Fibroblast of skin of abdomen (primary cell): Measurements from ENCODE around the gene HIVEP3.
A peak's percentile ranks its signal among the peaks of the same experiment; 100 is the strongest.

Experiments
- DNase-seq: peaks from one replicate; pipeline ENCODE4 v3.0.0-alpha.2; 2013

HIVEP3 gene

GRCh38 chr1:41647221-41648135 lies 271.2 kb downstream of the HIVEP3 start:
- DNase-seq, result no peak

- DNase-seq, result no peak
These were observed 272.5 kb downstream of the HIVEP3 start for GRCh38 chr1:41646186-41646585.

DNA sequence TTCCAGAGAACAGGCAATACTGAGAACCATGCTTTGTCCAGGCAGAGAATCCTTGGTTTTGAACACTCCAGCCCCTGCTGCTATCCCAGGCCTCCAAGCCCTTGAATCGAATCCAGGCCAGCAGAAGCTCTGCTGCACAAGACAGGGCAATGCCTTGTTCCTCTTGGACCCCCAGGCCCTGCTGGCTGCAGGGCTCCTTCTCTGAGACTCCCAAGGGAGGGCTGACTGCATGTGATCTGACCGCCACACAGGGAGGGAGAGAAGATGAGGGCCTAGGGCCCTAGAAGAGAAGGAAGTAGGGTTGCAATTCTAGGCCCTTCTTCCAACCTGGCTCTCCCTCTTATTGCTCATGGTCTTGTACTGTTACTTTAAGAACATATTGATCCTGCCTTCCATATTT lies 273.7 kb downstream of the HIVEP3 start:
- no peak for DNase-seq

GRCh38 chr1:41642922-41643821 lies 275.6 kb downstream of the HIVEP3 start:
- no peak for DNase-seq

DNA sequence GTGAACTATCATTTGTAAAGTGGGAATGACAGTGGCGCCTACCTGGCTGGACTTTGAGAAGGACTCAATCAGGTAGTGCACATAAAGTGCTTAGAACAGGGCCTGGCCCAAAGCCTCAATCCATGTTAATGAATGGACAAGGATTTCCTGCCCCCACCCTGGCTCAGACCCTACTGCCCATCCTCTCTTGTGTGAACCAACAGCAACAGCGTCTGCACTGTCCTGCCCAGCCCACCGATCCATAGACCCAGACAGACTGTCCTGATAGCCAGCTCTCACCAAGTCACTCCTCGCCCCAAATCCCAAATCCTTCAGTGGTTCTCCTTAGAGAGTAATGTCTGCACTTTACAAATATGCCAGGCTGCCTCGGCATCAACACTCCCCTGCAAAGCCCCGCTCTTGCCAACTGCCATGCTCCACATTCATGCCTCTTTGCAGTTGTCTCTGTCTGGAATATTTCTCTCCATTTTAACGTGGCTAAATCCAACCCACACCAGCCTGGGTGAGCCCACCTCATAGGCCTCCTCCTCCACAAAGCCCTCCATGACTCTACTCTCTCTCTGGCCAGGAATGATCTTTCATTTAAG lies 276.7 kb downstream of the HIVEP3 start:
- no peak for DNase-seq

- DNase-seq, result no peak
These were observed 277.3 kb downstream of the HIVEP3 start for GRCh38 chr1:41641475-41641814.

DNA sequence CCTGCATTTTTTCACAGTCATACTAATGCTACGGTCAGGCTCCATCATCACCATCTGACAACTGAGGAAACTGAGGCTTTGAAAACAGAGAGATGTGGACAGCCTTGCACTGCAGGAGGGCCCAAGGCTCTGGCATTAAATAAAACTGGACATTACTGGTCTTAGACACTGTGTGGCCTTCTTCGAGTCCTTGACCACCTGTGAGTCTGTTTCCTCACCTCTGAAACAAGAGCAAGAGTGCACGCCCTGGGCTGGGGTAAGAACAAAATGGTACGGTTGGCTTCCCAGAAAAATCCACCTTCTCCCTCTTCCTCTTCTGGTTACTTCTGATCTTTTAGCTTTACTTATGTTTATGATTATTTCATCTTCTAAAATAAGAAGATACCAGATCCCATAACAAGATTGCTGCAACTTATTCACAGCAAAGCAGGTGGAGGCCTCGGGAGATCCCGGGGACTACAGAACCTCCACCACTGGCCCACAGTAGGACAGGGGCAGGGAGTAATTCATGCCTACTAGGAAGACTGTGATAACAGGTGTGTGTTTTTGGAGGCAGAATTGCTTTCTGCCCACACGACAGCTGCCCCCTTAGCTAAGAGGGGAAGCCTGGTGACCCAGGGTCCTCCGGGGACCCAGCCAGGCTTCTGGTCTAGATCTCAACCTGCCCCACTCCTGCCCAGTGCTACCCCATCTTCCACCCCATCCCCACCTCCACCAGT lies 277.8 kb downstream of the HIVEP3 start:
- DNase-seq, result no peak

DNA sequence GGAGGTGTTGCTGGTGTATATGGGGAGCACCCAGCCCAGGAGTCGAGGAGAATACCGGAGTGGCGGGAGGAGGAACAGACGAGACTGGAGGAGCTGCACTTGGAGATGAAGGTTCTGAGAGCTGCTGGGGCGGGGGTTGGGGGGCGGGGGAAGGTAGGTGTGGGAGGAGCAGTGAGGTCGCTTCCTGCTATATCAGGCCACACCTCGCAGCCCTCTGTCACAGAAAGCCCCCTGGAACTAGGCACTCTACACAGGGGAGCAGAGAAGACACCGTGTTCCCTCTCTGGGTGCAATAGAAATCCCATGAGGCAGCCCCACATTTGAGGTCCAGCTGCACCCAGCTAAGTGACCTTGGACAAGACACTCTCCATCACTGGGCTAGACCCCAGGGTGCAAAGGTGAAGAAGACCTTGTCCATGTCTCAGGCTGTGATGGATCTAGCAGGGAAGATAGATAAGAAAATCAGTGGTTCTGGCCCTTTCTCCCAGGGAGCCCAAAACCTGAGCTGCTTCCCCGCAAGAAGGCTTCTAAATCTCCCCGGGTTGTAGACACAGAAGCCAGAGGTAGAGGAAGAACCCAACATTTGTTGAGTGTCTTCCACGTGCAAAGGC lies 278.5 kb downstream of the HIVEP3 start:
- no peak for DNase-seq

GRCh38 chr1:41639332-41639936 lies 279.3 kb downstream of the HIVEP3 start:
- DNase-seq, result peak; percentile 75

- no peak for DNase-seq
These were observed 280.4 kb downstream of the HIVEP3 start for GRCh38 chr1:41638086-41639024.

- no peak for DNase-seq
These were observed 281.4 kb downstream of the HIVEP3 start for GRCh38 chr1:41637367-41637766.

GRCh38 chr1:41633764-41634163 lies 285.0 kb downstream of the HIVEP3 start:
- peak; percentile 60 for DNase-seq

DNA sequence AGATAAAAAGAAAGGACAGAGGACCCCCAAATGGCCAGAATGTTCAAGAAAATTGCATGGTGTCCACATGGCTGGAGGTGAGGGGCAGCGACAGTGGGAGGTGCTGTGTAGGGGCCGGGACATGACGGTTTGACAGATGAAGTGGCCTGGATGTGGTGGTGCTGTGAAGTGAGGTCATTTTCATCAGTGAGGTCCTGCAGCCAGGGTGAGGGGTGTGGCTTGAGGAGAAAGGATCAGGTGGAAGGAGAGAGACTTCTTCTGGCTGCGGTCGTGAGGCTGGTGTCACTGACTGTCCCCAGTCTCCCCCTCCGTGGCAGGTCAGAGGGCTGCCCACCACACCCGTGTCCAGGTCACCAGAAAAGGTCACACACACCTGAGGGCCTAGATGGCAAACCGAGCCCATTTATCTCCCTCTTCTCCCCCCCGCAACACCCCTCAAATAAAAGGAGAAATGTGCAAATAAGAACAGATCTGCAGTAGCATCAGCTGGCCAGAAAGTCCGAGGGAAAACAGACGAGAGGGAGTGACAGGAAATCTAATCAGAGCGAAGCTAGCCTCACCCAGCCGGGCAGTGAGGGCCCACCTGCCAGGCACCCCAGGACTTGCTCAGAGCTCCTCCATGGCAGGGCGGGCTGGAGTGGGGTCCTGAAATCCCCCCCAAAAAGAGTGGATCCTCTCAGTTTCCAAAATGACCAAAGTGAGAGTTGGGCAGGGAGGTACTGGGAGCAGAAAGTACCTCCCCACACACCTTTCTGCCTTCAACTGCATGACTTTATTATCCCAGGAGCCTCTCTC lies 285.7 kb downstream of the HIVEP3 start:
- DNase-seq, result no peak

GRCh38 chr1:41631971-41632370 lies 286.8 kb downstream of the HIVEP3 start:
- peak; percentile 49 for DNase-seq

GRCh38 chr1:41631154-41631553 lies 287.6 kb downstream of the HIVEP3 start:
- DNase-seq, result no peak

DNA sequence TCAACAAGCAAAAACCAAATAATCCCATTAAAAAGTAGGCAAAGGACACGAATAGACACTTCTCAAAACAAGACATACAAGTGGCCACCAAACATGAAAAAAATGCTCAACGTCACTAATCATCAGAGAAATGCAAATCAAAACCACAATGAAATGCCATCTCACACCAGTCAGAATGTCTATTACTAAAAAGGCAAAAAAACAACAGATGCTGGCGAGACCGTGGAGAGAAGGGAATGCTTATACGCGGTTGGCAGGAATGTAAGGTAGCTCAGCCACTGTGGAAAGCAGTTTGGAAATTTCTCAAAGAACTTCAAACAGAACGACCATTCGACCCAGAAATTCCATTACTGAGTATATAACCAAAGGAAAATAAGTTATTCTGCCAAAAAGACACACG lies 289.2 kb downstream of the HIVEP3 start:
- DNase-seq, result peak; percentile 99

DNA sequence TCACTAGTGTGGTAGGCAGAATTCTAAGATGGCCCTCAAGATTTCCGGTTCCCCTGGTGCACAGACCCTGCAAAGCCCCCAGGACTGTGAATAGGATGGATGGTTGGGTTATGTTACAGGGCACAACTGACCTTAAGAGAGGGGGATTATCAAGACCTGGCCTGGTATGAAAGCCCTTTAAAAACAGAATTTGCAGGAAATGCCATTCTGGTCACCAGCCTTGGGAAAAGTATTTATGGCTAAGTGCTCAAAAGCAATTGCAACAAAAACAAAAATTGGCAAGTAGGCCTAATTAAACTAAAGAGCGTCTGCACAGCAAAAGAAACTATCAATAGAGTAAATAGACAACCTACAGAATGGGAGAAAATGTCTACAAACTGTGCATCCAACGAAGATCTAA lies 289.6 kb downstream of the HIVEP3 start:
- peak; percentile 55 for DNase-seq

GRCh38 chr1:41627491-41628280 lies 291.0 kb downstream of the HIVEP3 start:
- no peak for DNase-seq
